ENCODE data around the gene GMDS. TPM values are rescaled to one million over a fixed set of nuclear protein-coding genes. Genes with fewer than 3 reads are reported as not detected.
A peak's percentile ranks its signal among the peaks of the same experiment; 100 is the strongest.

Gene GMDS
- total RNA-seq, 2 donors from 2014 or later: 25.4 to 29.5 TPM

DNA sequence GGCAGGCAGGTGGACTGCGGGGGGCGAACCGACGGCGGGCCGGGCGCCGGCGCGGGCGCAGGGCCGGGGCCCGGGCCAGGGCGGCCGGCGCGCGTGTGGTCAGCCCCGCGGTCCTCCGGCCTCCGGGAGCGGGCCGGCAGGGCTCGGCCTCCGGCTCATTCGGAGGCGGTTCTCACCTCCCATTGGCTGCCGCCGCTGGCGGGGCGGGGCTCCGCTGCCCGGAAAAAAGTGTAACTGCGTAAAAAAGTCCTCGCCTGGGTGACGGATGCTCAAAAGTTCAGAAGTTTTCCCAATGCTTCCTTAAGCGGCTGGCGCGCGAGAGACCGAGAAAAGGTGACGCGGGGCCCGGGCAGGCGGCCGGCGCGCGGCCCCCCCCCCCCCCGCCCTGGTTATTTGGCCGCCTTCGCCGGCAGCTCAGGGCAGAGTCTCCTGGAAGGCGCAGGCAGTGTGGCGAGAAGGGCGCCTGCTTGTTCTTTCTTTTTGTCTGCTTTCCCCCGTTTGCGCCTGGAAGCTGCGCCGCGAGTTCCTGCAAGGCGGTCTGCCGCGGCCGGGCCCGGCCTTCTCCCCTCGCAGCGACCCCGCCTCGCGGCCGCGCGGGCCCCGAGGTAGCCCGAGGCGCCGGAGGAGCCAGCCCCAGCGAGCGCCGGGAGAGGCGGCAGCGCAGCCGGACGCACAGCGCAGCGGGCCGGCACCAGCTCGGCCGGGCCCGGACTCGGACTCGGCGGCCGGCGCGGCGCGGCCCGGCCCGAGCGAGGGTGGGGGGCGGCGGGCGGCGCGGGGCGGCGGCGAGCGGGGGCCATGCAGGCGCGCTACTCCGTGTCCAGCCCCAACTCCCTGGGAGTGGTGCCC is 635.5 kb downstream of the GMDS start, which contains the start of gene FOXC1:
TSS of gene FOXC1 (plus strand) at position 268 of the 849 bp plus-strand sequence. CDS start at position 799, 531 bp downstream.
- Histone ChIP-seq H3K36me3 (ENCODE audit: control insufficient read depth, insufficient read depth, low read length) (no peaks in the 10 kb centered on the region), H3K4me1 (ENCODE audit: control insufficient read depth, insufficient read depth, low read length) (no peaks in the 10 kb centered on the region), H3K27me3 (ENCODE audit: control insufficient read depth, insufficient read depth, low read length, poor library complexity, severe bottlenecking) (peaks cover 68% of the 10 kb centered on the region), H3K9me3 (ENCODE audit: control insufficient read depth, low read length) (no peaks in the 10 kb centered on the region), H3K4me3 (ENCODE audit: low read length) (peak within 1 kb of the TSS; percentile 82), H3K27ac (ENCODE audit: low read depth, low read length) (no peak within 1 kb of the TSS), H3K9ac (ENCODE audit: extremely low read depth, low read length, poor library complexity, severe bottlenecking) (peak within 1 kb of the TSS; percentile 11)
- H3K27ac Mint-ChIP-seq: peak within 1 kb of the TSS; percentile 82
- TF ChIP-seq, protein P1, sequence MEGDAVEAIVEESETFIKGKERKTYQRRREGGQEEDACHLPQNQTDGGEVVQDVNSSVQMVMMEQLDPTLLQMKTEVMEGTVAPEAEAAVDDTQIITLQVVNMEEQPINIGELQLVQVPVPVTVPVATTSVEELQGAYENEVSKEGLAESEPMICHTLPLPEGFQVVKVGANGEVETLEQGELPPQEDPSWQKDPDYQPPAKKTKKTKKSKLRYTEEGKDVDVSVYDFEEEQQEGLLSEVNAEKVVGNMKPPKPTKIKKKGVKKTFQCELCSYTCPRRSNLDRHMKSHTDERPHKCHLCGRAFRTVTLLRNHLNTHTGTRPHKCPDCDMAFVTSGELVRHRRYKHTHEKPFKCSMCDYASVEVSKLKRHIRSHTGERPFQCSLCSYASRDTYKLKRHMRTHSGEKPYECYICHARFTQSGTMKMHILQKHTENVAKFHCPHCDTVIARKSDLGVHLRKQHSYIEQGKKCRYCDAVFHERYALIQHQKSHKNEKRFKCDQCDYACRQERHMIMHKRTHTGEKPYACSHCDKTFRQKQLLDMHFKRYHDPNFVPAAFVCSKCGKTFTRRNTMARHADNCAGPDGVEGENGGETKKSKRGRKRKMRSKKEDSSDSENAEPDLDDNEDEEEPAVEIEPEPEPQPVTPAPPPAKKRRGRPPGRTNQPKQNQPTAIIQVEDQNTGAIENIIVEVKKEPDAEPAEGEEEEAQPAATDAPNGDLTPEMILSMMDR (conservative IDR thresholded peaks at IDR 0.05): no peak
- peaks cover 34% of the 10 kb centered on the region for H3K4me1 Mint-ChIP-seq
- no peaks in the 10 kb centered on the region for H3K36me3 Mint-ChIP-seq (ENCODE audit: low read depth)
- H3K4me3 Mint-ChIP-seq: peak within 1 kb of the TSS; percentile 73
- 0% methylated on average over 37 to 115 of the region's 115 CpGs for WGBS, 2 experiments (ENCODE audit: insufficient coverage in 1 of 2, insufficient read length in 1 of 2)
- DNase-seq: peak; percentile 93
- H3K27me3 Mint-ChIP-seq (ENCODE audit: insufficient read depth): peaks cover 65% of the 10 kb centered on the region
- no peaks in the 10 kb centered on the region for H3K9me3 Mint-ChIP-seq

DNA sequence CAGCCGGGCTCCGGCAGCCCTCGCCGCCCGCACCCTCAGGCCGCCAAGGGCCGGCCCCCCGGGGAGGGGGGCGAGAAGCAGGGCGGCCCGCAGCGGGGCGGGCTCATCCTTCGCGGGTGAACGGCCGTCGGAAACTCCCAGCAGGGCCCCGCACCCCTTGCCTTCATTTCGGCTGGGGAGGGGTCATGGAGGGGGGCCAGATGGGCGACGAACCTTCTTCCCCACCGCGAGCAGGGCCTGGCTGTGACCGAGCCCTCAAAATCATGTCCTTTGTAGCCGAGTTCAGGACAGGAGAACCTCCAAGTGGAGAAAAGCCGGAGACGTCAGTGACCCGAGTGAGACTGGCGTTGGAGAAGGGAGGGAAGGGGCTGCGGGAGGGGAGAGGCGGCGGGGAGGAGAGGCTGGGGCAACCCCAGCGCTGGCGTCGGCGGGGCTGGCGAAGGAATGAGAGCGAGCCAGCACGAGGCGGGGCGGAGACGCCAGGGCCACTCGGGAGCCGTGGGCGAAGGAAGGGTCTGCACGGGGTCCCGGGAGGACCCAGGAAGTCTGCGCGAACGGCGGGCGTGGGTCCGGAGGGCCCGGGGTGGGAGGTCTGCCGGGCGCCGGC is 636.3 kb downstream of the GMDS start:
- H3K9ac ChIP-seq (ENCODE audit: extremely low read depth, low read length, poor library complexity, severe bottlenecking): no peak overlapping the region
- Mint-ChIP-seq H3K4me1 (peaks cover 34% of the 10 kb centered on the region), H3K27me3 (ENCODE audit: insufficient read depth) (peaks cover 65% of the 10 kb centered on the region), H3K4me3 (peak overlapping the region; percentile 73), H3K36me3 (ENCODE audit: low read depth) (no peaks in the 10 kb centered on the region), H3K9me3 (no peaks in the 10 kb centered on the region), H3K27ac (no peak overlapping the region)
- H3K4me1 ChIP-seq (ENCODE audit: control insufficient read depth, insufficient read depth, low read length): peaks cover under 1% of the 10 kb centered on the region
- peak; percentile 82 for DNase-seq
- no peaks in the 10 kb centered on the region for H3K36me3 ChIP-seq (ENCODE audit: control insufficient read depth, insufficient read depth, low read length)
- WGBS, 2 experiments (ENCODE audit: insufficient coverage in 1 of 2, insufficient read length in 1 of 2): 0 to 1% methylated on average over 16 to 58 of the region's 58 CpGs
- H3K9me3 ChIP-seq (ENCODE audit: control insufficient read depth, low read length): no peaks in the 10 kb centered on the region
- no peak overlapping the region for H3K27ac ChIP-seq (ENCODE audit: low read depth, low read length)
- peak overlapping the region; percentile 74 for H3K4me3 ChIP-seq (ENCODE audit: low read length)
- H3K27me3 ChIP-seq (ENCODE audit: control insufficient read depth, insufficient read depth, low read length, poor library complexity, severe bottlenecking): peaks cover 67% of the 10 kb centered on the region
- TF ChIP-seq, protein P1 (conservative IDR thresholded peaks at IDR 0.05): no peak

DNA sequence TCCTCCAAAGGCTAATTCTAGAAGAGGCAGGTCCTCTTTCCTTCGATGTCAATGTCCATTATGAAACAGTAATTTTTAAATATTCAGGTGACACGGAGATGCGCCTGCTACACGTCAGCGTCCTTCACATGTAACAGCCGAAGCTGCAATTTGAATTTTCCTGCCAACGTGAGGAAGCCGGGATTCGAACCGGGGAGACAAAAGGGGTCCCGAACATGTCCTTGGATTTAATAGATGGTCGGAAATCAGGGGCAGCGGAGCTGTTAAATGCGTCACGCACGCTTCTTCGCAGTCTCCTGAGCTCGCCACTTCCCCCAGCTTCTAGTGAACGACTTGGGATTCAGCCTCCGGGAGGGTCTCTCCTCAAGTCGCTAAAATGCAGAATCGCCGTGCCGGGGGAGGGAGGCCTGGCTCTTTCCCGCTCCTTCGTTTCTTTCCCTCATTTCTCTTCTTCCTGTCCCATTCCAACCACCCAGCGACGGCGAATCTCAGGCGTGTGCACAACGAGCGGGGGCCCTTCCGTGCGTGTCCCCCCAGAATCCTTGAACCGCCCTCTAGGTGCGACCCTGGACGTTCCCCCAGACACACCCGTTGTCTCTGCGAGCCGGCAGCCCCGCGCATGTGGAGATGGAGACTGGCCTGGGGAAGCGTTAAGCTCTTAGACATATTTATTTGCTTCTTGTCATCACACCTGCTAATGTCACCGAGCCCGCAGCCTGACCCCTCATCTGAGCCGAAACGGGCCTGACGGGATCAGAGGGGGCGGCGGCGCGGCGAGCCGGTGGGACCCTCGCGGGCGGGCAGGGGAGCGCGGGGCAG is 637.0 kb downstream of the GMDS start:
- DNase-seq: peak; percentile 75
- peak overlapping the region; percentile 81 for H3K4me3 ChIP-seq (ENCODE audit: low read length)
- TF ChIP-seq, protein P1 (conservative IDR thresholded peaks at IDR 0.05): no peak
- H3K4me3 Mint-ChIP-seq: peak overlapping the region; percentile 73
- H3K27me3 ChIP-seq (ENCODE audit: control insufficient read depth, insufficient read depth, low read length, poor library complexity, severe bottlenecking): peaks cover 69% of the 10 kb centered on the region
- H3K27ac ChIP-seq (ENCODE audit: low read depth, low read length): no peak overlapping the region
- peaks cover 7% of the 10 kb centered on the region for H3K4me1 ChIP-seq (ENCODE audit: control insufficient read depth, insufficient read depth, low read length)
- H3K9me3 ChIP-seq (ENCODE audit: control insufficient read depth, low read length): no peaks in the 10 kb centered on the region
- 2% methylated on average over 25 to 59 of the region's 59 CpGs for WGBS, 2 experiments (ENCODE audit: insufficient coverage in 1 of 2, insufficient read length in 1 of 2)
- H3K27me3 Mint-ChIP-seq (ENCODE audit: insufficient read depth): peaks cover 69% of the 10 kb centered on the region
- H3K9ac ChIP-seq (ENCODE audit: extremely low read depth, low read length, poor library complexity, severe bottlenecking): no peak overlapping the region
- peaks cover 38% of the 10 kb centered on the region for H3K4me1 Mint-ChIP-seq
- H3K36me3 Mint-ChIP-seq (ENCODE audit: low read depth): no peaks in the 10 kb centered on the region
- no peaks in the 10 kb centered on the region for H3K9me3 Mint-ChIP-seq
- H3K36me3 ChIP-seq (ENCODE audit: control insufficient read depth, insufficient read depth, low read length): no peaks in the 10 kb centered on the region
- H3K27ac Mint-ChIP-seq: peak overlapping the region; percentile 82

Data from endodermal cell (in vitro differentiated cells).